Stimulated activated CD8-positive, alpha-beta memory T cell treated with anti-CD3 and anti-CD28 coated beads, Interleukin-15, amount 100 ng/mL, for 48 hours (primary cell): ENCODE data around the gene DKK2.
"Not testable (repeated sequence)": the region's sequence is repeated elsewhere in the genome, so short reads cannot be mapped to it uniquely, and the experiment has no call there.

Experiments used
- DNase-seq, 2 donors: peaks; one replicate each; pipeline ENCODE4 v3.0.0-alpha.2; 2020; ENCODE audit warnings: low read depth in 2 of 2

DKK2 gene

DNA sequence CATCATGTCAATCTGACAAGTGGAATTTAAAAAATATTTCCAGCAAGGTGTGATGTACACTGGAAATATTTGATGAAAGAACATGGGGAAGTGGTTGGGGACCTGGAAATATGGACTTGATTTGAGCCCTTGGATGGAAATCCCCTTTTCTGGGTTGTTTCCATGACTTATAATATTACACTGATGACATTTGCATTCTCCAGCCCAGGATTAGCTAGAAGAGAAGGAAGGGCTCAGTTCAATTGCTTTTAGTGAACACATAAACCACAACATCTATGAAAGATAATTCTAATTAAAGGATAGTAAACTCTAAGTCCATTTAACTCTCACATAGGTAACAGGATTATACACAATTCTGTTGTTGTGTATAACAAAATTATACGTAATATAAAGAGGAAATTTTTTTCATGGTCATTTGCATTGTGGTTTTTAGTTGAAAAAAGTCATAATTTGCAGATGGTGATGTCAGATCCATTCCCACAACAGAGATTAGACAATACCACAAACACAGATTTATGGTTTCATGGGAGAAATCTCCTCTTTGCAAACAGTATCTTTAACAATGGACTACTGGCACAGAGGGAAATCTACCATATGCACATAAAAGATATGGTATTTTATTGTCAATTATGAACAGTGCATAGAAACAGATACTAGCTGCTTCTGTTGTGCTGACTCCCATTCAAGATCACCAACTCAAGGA is 126.5 kb downstream of the DKK2 start:
- DNase-seq: no peak

DNA sequence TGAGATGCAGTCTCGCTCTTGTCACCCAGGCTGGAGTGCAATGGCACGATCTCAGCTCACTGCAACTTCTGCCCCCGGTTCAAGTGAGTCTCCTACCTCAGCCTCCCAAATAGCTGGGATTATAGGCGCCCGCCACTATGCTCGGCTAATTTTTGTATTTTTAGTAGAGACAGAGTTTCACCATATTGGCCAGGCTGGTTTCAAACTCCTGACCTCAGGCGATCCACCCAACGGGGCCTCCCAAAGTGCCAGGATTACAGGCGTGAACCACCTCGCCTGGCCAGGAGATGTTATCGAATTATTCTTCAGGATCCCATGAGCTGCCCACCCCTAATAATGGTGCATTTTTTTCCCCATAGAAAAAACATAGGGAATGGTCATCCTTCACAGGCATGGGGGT is 128.1 kb downstream of the DKK2 start:
- DNase-seq: not testable (repeated sequence)

DNA sequence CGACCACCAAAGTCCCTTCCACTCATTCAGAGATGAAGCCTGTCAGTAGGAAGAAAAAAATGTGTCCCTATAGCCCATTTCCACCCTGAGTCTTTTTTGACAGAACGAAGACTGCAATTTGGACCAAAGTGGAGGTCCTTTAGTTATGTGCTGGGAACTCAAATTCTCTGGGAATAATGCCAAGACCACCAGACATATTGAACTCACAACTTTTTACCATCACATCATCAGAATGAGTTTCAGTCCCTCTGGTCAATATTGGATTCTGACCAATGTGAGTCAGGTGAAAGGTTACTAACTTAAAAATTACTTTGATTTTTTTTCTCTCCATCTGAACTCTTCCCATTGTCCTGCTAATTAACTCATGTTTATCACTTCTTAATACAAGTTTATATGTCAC is 128.9 kb downstream of the DKK2 start:
- DNase-seq: no peak

DNA sequence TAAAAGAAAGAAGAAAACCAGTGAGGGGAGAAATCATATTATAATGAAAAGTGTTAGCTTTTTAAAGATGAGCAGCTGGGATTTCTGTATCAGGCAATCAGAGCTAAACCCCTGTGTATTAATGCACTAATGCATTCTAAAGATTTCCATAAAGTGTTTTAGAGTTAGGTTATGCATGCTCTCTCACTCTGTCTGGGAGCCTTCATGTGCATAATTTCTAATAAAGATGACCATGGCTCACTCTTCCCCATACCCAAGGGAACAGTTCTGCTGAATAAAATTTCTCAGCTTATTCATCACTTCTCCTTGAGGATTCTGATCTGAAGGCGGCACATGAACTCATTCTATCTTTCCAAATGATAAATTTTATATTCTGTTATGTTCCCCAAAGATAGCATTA is 129.4 kb downstream of the DKK2 start:
- DNase-seq: no peak

DNA sequence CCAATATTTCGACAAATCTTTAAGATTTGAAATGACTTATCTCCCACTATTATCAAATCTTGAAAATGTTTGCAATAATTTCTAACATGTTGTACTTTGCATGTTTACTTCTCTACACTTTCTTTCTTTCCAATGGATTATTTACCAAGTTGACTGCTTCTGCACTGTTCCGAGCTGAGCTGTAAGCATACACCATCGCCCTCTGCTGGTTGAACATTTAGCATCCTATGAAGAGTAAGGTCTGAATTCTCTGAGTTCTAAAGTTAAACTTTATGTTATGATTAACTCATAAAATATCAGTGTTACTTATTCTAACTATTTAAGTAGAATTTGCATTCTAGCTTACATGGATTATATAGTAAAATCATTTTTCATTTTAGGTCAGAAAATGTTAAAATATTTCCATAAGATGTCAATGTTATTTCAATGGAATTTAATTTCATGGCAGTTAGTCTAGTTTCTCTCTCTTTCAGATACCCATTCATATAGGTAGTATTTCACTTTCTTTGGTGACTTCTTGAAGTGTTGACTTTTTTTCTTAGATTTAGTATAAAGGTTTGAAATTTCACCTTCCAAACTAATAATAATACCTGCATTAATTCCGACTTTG is 137.4 kb downstream of the DKK2 start:
- DNase-seq: no peak

DNA sequence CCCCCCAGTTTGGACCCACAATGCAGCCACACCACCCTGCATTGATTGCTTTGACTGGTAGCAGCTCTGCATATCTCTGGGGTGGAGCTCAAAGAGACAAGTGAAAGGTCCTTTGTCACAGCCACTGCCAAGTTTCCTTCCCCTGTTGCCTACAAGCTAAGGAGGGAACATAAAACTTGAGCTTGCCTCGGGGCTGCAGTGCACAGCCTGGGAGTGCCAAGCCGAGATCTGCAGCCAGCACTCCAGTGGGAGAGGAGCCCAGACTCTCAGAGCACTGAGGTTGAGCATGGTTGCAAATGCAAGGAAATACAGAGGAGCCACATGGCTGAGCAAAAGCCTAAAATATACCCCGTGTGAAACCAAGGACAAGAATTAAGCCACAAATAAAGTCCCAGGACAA is 142.2 kb downstream of the DKK2 start:
- no peak for DNase-seq

DNA sequence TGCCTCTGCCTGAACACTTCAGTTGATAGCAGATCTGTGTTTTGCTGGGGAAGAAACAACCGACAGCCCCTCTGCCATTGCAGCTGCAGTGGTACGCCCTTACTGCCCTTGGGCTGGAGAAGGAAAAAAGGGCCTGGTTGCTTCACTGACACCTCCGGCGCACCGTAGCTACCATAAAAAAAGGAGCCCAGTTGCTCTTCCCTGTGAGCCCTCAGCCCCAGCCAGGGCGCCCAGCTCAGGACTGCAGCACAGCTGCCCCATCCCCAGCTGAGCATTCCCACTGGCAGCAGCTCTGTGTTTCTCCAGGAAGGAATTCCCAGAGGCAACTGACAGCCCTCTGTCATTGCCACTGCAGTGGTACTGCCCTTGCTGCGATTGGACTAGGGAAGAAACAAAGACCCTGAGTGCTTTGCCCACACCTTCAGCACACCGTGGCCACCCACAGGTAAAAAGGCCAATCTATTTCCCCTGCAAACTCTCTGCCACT is 142.7 kb downstream of the DKK2 start:
- no peak for DNase-seq

DNA sequence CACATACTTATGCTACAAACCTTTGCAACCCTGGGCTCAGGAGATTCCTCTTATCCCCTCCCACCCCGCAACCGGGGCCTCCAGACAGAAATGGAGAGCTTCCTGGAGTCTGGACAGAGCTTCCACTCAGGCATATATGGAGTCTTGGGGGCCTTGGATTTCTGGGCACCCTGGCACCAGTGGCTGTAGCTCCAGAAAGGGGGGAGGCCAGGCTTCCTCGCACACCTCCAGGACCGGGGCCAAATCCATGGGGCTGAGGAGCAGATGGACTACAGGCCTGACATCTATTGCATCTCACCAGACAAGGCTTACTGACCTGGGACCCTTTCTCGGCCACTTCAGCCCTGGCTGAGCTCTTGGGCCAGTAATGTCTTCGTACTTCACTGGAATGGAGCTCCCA is 143.3 kb downstream of the DKK2 start:
- DNase-seq: no peak

DNA sequence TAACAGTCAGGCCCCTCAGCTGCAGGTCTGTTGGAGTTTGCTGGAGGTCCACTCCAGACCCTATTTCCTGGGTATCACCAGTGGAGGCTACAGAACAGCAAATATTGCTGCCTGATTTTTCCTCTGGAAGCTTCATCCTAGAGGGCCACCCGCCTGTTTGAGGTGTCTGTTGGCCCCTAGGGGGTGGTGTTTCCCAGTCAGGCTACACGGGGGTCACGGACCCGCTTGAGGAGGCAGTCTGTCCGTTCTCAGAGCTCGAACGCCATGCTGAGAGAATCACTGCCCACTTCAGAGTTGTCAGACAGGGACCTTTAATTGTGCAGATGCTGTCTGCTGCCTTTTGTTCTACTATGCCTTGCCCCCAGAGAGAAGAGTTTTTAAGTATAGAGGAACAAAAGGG is 160.8 kb downstream of the DKK2 start:
- no peak for DNase-seq
